H1 (cell line): ENCODE data around the gene DYNC1H1. TPM values are rescaled to one million over a fixed set of nuclear protein-coding genes. Genes with fewer than 3 reads are reported as not detected.

ENCODE experiments used
- CTCF ChIA-PET: fragments of 300-600 bp; sonication (Branson Sonifier 250); formaldehyde crosslinking; loops from one replicate; lab custom pipeline; 2021; ENCODE audit not compliant: partially characterized antibody; lab: Charles Lee
- POLR2A ChIA-PET: fragments of 300-600 bp; sonication (Branson Sonifier 250); formaldehyde crosslinking; loops from one replicate; lab custom pipeline; 2021; ENCODE audit warnings: inconsistent platforms; ENCODE audit not compliant: partially characterized antibody; lab: Charles Lee
- DNase-seq, 2 experiments: peaks; one replicate each; pipeline versions ENCODE4 v3.0.0 to v3.0.0-alpha.2; 2010 to 2022; ENCODE audit warnings: low spot score in 2 of 2, low read depth in 1 of 2, mixed read lengths in 1 of 2
- FAIRE-seq: peaks from 2 replicates; lab custom pipeline; 2011; peaks lifted over from hg19 to GRCh38; lab: Jason Lieb, UNC
- H2AFZ ChIP-seq: 2 replicates; pipeline ENCODE4 v1.8.1; 2012; ENCODE audit warnings: low read length, inconsistent platforms
- H2AK5ac ChIP-seq: 2 replicates; pipeline ENCODE4 v1.6.1; 2013; ENCODE audit warnings: low read depth, low read length
- H2BK120ac ChIP-seq: replicated peaks from 2 replicates; pipeline ENCODE3; 2013; ENCODE audit warnings: low read depth, low read length, inconsistent platforms
- H2BK12ac ChIP-seq: 2 replicates; pipeline ENCODE4 v1.6.1; 2013; ENCODE audit warnings: low read depth, low read length
- H2BK15ac ChIP-seq: 2 replicates; pipeline ENCODE4 v1.6.1; 2013; ENCODE audit warnings: low read length
- H2BK20ac ChIP-seq: 2 replicates; pipeline ENCODE4 v1.6.1; 2013; ENCODE audit warnings: low read length
- H2BK5ac ChIP-seq: 2 replicates; pipeline ENCODE4 v1.6.1; 2013; ENCODE audit warnings: low read depth, low read length
- H3K14ac ChIP-seq: 2 replicates; pipeline ENCODE4 v1.6.1; 2013; ENCODE audit warnings: inconsistent platforms; ENCODE audit not compliant: insufficient read length
- H3K18ac ChIP-seq: 2 replicates; pipeline ENCODE4 v1.6.1; 2013; ENCODE audit warnings: low read length; ENCODE audit errors: extremely low read depth
- H3K23ac ChIP-seq: 2 replicates; pipeline ENCODE4 v1.6.1; 2013; ENCODE audit warnings: inconsistent platforms; ENCODE audit not compliant: insufficient read length
- H3K23me2 ChIP-seq: 2 replicates; pipeline ENCODE4 v1.6.1; 2013; ENCODE audit warnings: low read depth, low read length
- H3K27ac ChIP-seq: 2 replicates; pipeline ENCODE4 v1.6.1; 2011; ENCODE audit warnings: low read depth, low read length, inconsistent platforms
- H3K27me3 ChIP-seq, 4 experiments: replicated peaks in 1 of 4; 1 replicate in 1 of 4; 2 replicates in 3 of 4; pipeline versions ENCODE4 v1.6.1 to v1.8.1; 2011 to 2013; ENCODE audit warnings: low read length in 3 of 4, mild to moderate bottlenecking in 3 of 4, inconsistent platforms in 2 of 4, mixed read lengths in 2 of 4, moderate library complexity in 1 of 4; ENCODE audit not compliant: control insufficient read depth in 3 of 4, insufficient read depth in 3 of 4; ENCODE audit errors: extremely low read depth in 1 of 4
- H3K36me3 ChIP-seq, 4 experiments: 2 replicates each; pipeline versions ENCODE4 v1.6.1 to v1.8.1; 2011 to 2013; ENCODE audit warnings: mild to moderate bottlenecking in 4 of 4, low read length in 3 of 4, moderate library complexity in 2 of 4, control low read depth in 1 of 4, inconsistent platforms in 1 of 4; ENCODE audit not compliant: insufficient read depth in 4 of 4, control insufficient read depth in 2 of 4
- H3K4ac ChIP-seq: replicated peaks from 2 replicates; pipeline ENCODE3; 2013; ENCODE audit warnings: low read length, low read depth, mixed read lengths, inconsistent platforms; ENCODE audit not compliant: insufficient read length
- H3K4me1 ChIP-seq, 4 experiments: replicated peaks in 1 of 4; 1 replicate in 1 of 4; 2 replicates in 3 of 4; pipeline versions ENCODE4 v1.6.1 to v1.8.1; 2011 to 2013; ENCODE audit warnings: low read length in 3 of 4, inconsistent platforms in 2 of 4, mixed read lengths in 1 of 4; ENCODE audit not compliant: insufficient read depth in 4 of 4, control insufficient read depth in 3 of 4
- H3K4me2 ChIP-seq, 2 experiments: 2 replicates each; pipeline versions ENCODE4 v1.6.1 to v1.8.1; 2011 to 2013; ENCODE audit warnings: low read depth in 2 of 2, low read length in 2 of 2, control low read depth in 1 of 2, inconsistent platforms in 1 of 2, mild to moderate bottlenecking in 1 of 2; ENCODE audit not compliant: insufficient read depth in 1 of 2
- H3K4me3 ChIP-seq, 4 experiments: fragments of 200-600, 300-600 bp in 1 of 4; sonication (generic), shearing (Covaris generic), sonication (Bioruptor Twin) in 1 of 4; 2 replicates each; pipeline versions ENCODE4 v1.5.1 to v1.8.1; 2011 to 2016; ENCODE audit warnings: low read length in 4 of 4, low read depth in 3 of 4, control low read depth in 2 of 4, inconsistent platforms in 2 of 4, mild to moderate bottlenecking in 2 of 4, mixed read lengths in 1 of 4, moderate library complexity in 1 of 4; ENCODE audit not compliant: insufficient read depth in 2 of 4; ENCODE audit errors: extremely low read depth in 1 of 4
- H3K56ac ChIP-seq: replicated peaks from 2 replicates; pipeline ENCODE3; 2013; ENCODE audit warnings: low read depth, mild to moderate bottlenecking, mixed read lengths, low read length, inconsistent platforms; ENCODE audit not compliant: insufficient read length
- H3K79me1 ChIP-seq: 2 replicates; pipeline ENCODE4 v1.6.1; 2013; ENCODE audit warnings: low read depth, low read length, control low read depth
- H3K79me2 ChIP-seq, 2 experiments: 2 replicates each; pipeline versions ENCODE4 v1.6.1 to v1.8.1; 2012 to 2013; ENCODE audit warnings: low read length in 2 of 2, mild to moderate bottlenecking in 2 of 2, inconsistent platforms in 1 of 2; ENCODE audit not compliant: insufficient read depth in 2 of 2, control insufficient read depth in 1 of 2
- H3K9ac ChIP-seq, 4 experiments: replicated peaks in 1 of 4; 1 replicate in 1 of 4; 2 replicates in 3 of 4; pipeline versions ENCODE4 v1.6.1 to v1.8.1; 2011 to 2013; ENCODE audit warnings: low read depth in 3 of 4, low read length in 3 of 4, control low read depth in 2 of 4, mild to moderate bottlenecking in 2 of 4, moderate library complexity in 2 of 4, inconsistent platforms in 1 of 4; ENCODE audit errors: extremely low read depth in 1 of 4
- H3K9me3 ChIP-seq, 2 experiments: 2 replicates each; pipeline versions ENCODE4 v1.6.1 to v1.8.1; 2012 to 2013; ENCODE audit warnings: mild to moderate bottlenecking in 2 of 2, moderate library complexity in 2 of 2, control low read depth in 1 of 2, inconsistent platforms in 1 of 2, low read depth in 1 of 2, low read length in 1 of 2, mixed read lengths in 1 of 2; ENCODE audit not compliant: insufficient read depth in 2 of 2
- H4K20me1 ChIP-seq, 2 experiments: replicated peaks in 1 of 2; 2 replicates each; pipeline versions ENCODE3 to v1.8.1; 2011 to 2013; ENCODE audit warnings: inconsistent platforms in 2 of 2, low read length in 2 of 2, mild to moderate bottlenecking in 1 of 2; ENCODE audit not compliant: insufficient read depth in 2 of 2, control insufficient read depth in 1 of 2
- H4K5ac ChIP-seq: 2 replicates; pipeline ENCODE4 v1.6.1; 2013; ENCODE audit warnings: low read length, low read depth, mixed read lengths, inconsistent platforms; ENCODE audit not compliant: insufficient read length
- H4K8ac ChIP-seq: 2 replicates; pipeline ENCODE4 v1.8.0; 2013; ENCODE audit warnings: mild to moderate bottlenecking, moderate library complexity, low read length, inconsistent platforms; ENCODE audit not compliant: insufficient read depth; ENCODE audit errors: extremely low read depth
- H4K91ac ChIP-seq: replicated peaks from 2 replicates; pipeline ENCODE3; 2013; ENCODE audit warnings: low read length, mixed read lengths, inconsistent platforms; ENCODE audit not compliant: insufficient read length
- ATF3 ChIP-seq: IDR thresholded peaks from 2 replicates; pipeline ENCODE4 v1.6.1; 2011; ENCODE audit warnings: low read depth, mild to moderate bottlenecking, low read length; ENCODE audit not compliant: insufficient read depth
- CHD1 ChIP-seq: IDR thresholded peaks from 2 replicates; pipeline ENCODE4 v1.6.1; 2012; ENCODE audit warnings: low read depth, low read length, improper control_type of control experiment
- CREB1 ChIP-seq: IDR thresholded peaks from 2 replicates; pipeline ENCODE4 v1.6.1; 2012; ENCODE audit warnings: inconsistent platforms
- CTBP2 ChIP-seq: IDR thresholded peaks from 2 replicates; pipeline ENCODE4 v1.7.0; 2011; ENCODE audit warnings: borderline replicate concordance, mild to moderate bottlenecking, moderate library complexity, mixed read lengths, low read length; ENCODE audit not compliant: insufficient read depth, insufficient read length
- EZH2 ChIP-seq: fragments of 200-600 bp; sonication (generic); IDR thresholded peaks from 2 replicates; pipeline ENCODE4 v1.7.1; 2012; ENCODE audit warnings: low read depth, mild to moderate bottlenecking, moderate library complexity, low read length, inconsistent platforms; ENCODE audit not compliant: severe bottlenecking
- JUN ChIP-seq: IDR thresholded peaks from 2 replicates; pipeline ENCODE4 v1.6.1; 2011; ENCODE audit warnings: low read depth, mild to moderate bottlenecking, improper control_type of control experiment, low read length
- KDM1A ChIP-seq: fragments of 200-600, 300-600 bp; sonication (generic); IDR thresholded peaks from 2 replicates; pipeline ENCODE4 v1.7.1; 2016; ENCODE audit warnings: mild to moderate bottlenecking, low read length, borderline replicate concordance
- MAFK ChIP-seq: IDR thresholded peaks from 2 replicates; pipeline ENCODE4 v1.6.1; 2012; ENCODE audit warnings: low read depth, mild to moderate bottlenecking, improper control_type of control experiment, low read length
- POLR2A ChIP-seq, 2 experiments: IDR thresholded peaks; 1 replicate in 1 of 2; 2 replicates in 1 of 2; pipeline ENCODE4 v1.6.1; 2011; ENCODE audit warnings: low read depth in 2 of 2, low read length in 2 of 2, mild to moderate bottlenecking in 2 of 2; ENCODE audit errors: control extremely low read depth in 1 of 2
- RAD21 ChIP-seq, 2 experiments: IDR thresholded peaks in 1 of 2; conservative IDR thresholded peaks in 1 of 2; 2 replicates each; pipeline ENCODE4 v1.6.1; 2011; ENCODE audit warnings: low read depth in 2 of 2, low read length in 2 of 2, improper control_type of control experiment in 1 of 2, inconsistent platforms in 1 of 2, mild to moderate bottlenecking in 1 of 2, moderate library complexity in 1 of 2
- RBBP5 ChIP-seq: IDR thresholded peaks from 2 replicates; pipeline ENCODE4 v1.7.1; 2012; ENCODE audit warnings: low read depth, mild to moderate bottlenecking, inconsistent platforms, low read length, moderate library complexity, borderline replicate concordance
- SAP30 ChIP-seq: fragments of 300-600 bp; sonication (generic); IDR thresholded peaks from 2 replicates; pipeline ENCODE4 v1.7.1; 2012; ENCODE audit warnings: low read length, moderate library complexity, mild to moderate bottlenecking, inconsistent platforms; ENCODE audit not compliant: insufficient read depth, insufficient replicate concordance
- TAF7 ChIP-seq: optimal IDR thresholded peaks from 2 replicates; pipeline ENCODE3; 2011; ENCODE audit warnings: low read depth, mild to moderate bottlenecking, inconsistent platforms, low read length, moderate library complexity, borderline replicate concordance
- TBP ChIP-seq: IDR thresholded peaks from 2 replicates; pipeline ENCODE4 v1.6.1; 2011; ENCODE audit warnings: low read depth, low read length, improper control_type of control experiment
- WGBS, 2 experiments: shearing (Covaris generic) in 1 of 2; methylation state at CpG; one replicate each; pipeline versions ENCODE4 v1.1.6 to v1.1.7; 2013 to 2015; ENCODE audit warnings: low lambda C conversion rate in 2 of 2, mixed read lengths in 2 of 2, inconsistent platforms in 1 of 2, low coverage in 1 of 2, missing lambda C conversion rate in 1 of 2; ENCODE audit not compliant: insufficient replicate concordance in 2 of 2, insufficient coverage in 1 of 2, insufficient read length in 1 of 2; ENCODE audit errors: extremely low coverage in 1 of 2, missing lambda C conversion rate in 1 of 2; 5-methylcytosine and 5-hydroxymethylcytosine counted together
- polyA plus RNA-seq, 7 experiments: library from polyadenylated mRNA; depleted of rRNA in 3 of 7; stranded (reverse) in 5 of 7; unstranded in 2 of 7; fragments of >200 nt in 5 of 7; fragments of 200-250 nt in 2 of 7; gene quantifications; 1 replicate in 5 of 7; 2 replicates in 1 of 7; 4 replicates in 1 of 7; pipeline versions ENCODE4 v1.2.1 to v1.2.3, GENCODE V29; 2011 to 2013; ENCODE audit warnings: missing spikeins in 2 of 7, mixed read lengths in 2 of 7
- total RNA-seq: library from RNA; stranded (reverse); fragmentation: NEBNext Ultra II Directional; extraction: Animal tissue kit (Norgen Biotek cat#: 25700); gene quantifications from 2 replicates; pipeline ENCODE4 v1.2.1, GENCODE V29; 2021

Gene DYNC1H1
- total and polyA plus RNA-seq, 2 of the 8 experiments (the other 6 are each of a cell fraction or from before 2014, with no cell fraction given), result 238 to 387 TPM

- Histone ChIP-seq H3K23ac (no peak overlapping the region), H2BK15ac (no peak overlapping the region), H3K4me1 (no peaks in the 10 kb centered on the region), H3K9me3 (no peaks in the 10 kb centered on the region), H3K27me3 (no peaks in the 10 kb centered on the region), H2AK5ac (no peak overlapping the region), H3K23me2 (no peaks in the 10 kb centered on the region), H3K18ac (no peak overlapping the region), H2BK5ac (no peak overlapping the region), H4K8ac (no peak overlapping the region), H3K9ac (no peak overlapping the region), H3K4me3 (no peak overlapping the region), H3K36me3 (peaks cover 0 to 24% (median 9%) of the 10 kb centered on the region in 4 experiments; a peak in 3 of 8 replicates), H2BK12ac (no peak overlapping the region), H3K56ac (no peak overlapping the region), H2BK20ac (no peak overlapping the region), H4K20me1 (peaks cover 5 to 14% of the 10 kb centered on the region in 2 experiments), H4K5ac (no peak overlapping the region), H2AFZ (no peak overlapping the region), H3K79me2 (peaks cover 23 to 69% of the 10 kb centered on the region in 2 experiments), H3K4me2 (no peak overlapping the region), H3K14ac (no peak overlapping the region), H4K91ac (no peak overlapping the region), H3K27ac (no peak overlapping the region), H2BK120ac (no peak overlapping the region), H3K4ac (no peak overlapping the region), H3K79me1 (peaks cover 13% of the 10 kb centered on the region)
- ChIA-PET CTCF (interaction anchor here (4.0 kb wide), 1 partner anchor 12 kb away, joined by 23 read pairs; no protein-coding TSS in a partner anchor), POLR2A (no interaction called here)
- 93% methylated on average over 7 of the region's 7 CpGs; no CpG with 5 or more reads in 1 of the 2 experiments for WGBS, 2 experiments
- DNase-seq (no peak), FAIRE-seq (no peak)
- no peak for TF ChIP-seq POLR2A (IDR thresholded peaks at IDR 0.05; ENCODE audit: control extremely low read depth in 1 of 2, low read depth in 2 of 2, low read length in 2 of 2)
- no peak for TF ChIP-seq CTBP2
- no peak for TF ChIP-seq CHD1
- no peak for TF ChIP-seq KDM1A
- TF ChIP-seq EZH2, result no peak
- TF ChIP-seq ATF3, result no peak
- TF ChIP-seq MAFK, result no peak
- TF ChIP-seq SAP30, result no peak
- no peak for TF ChIP-seq CREB1
- TF ChIP-seq TAF7, result no peak
- no peak for TF ChIP-seq JUN
- TF ChIP-seq RBBP5, result no peak
- no peak for TF ChIP-seq RAD21 (IDR thresholded peaks at IDR 0.05 in 1 of 2, conservative IDR thresholded peaks at IDR 0.05 in 1 of 2; ENCODE audit: low read depth in 2 of 2, low read length in 2 of 2)
- no peak for TF ChIP-seq TBP
Measured at GRCh38 chr14:101973356-101973755, 9.0 kb downstream of the DYNC1H1 start.
